Measurements from ENCODE around the gene POLR3B.
A peak's percentile ranks its signal among the peaks of the same experiment; 100 is the strongest.

The POLR3B gene

DNA sequence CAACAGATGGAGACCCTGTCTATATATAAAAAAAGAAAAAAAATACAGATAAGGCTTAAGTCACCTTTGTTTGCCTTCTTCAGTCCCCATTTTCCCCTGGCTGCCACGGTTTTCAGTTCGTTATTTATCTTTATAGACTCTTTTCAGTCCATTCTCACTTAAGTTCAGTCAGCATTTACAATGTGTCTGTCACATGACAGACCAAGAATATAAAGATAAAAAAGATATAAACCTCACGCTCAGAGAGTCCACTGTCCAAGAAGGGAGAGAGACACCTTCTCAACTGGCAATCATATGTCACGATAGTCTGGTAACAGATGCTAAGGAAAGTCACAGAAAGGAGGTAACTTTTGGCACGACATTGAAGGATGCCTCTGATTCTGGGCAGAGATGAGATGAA is 13.4 kb upstream of the POLR3B start:
- no peak overlapping the region for H3K27ac ChIP-seq
- TF ChIP-seq, protein P1, sequence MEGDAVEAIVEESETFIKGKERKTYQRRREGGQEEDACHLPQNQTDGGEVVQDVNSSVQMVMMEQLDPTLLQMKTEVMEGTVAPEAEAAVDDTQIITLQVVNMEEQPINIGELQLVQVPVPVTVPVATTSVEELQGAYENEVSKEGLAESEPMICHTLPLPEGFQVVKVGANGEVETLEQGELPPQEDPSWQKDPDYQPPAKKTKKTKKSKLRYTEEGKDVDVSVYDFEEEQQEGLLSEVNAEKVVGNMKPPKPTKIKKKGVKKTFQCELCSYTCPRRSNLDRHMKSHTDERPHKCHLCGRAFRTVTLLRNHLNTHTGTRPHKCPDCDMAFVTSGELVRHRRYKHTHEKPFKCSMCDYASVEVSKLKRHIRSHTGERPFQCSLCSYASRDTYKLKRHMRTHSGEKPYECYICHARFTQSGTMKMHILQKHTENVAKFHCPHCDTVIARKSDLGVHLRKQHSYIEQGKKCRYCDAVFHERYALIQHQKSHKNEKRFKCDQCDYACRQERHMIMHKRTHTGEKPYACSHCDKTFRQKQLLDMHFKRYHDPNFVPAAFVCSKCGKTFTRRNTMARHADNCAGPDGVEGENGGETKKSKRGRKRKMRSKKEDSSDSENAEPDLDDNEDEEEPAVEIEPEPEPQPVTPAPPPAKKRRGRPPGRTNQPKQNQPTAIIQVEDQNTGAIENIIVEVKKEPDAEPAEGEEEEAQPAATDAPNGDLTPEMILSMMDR (conservative IDR thresholded peaks at IDR 0.05) = no peak

GRCh38 chr12:106345746-106346145 is 11.8 kb upstream of the POLR3B start:
- H3K27ac ChIP-seq = no peak overlapping the region
- TF ChIP-seq, protein P1 (conservative IDR thresholded peaks at IDR 0.05) = peak; percentile 72

- TF ChIP-seq, protein P1 (conservative IDR thresholded peaks at IDR 0.05) = no peak
These were observed 9.1 kb upstream of the POLR3B start for GRCh38 chr12:106348411-106348810.

DNA sequence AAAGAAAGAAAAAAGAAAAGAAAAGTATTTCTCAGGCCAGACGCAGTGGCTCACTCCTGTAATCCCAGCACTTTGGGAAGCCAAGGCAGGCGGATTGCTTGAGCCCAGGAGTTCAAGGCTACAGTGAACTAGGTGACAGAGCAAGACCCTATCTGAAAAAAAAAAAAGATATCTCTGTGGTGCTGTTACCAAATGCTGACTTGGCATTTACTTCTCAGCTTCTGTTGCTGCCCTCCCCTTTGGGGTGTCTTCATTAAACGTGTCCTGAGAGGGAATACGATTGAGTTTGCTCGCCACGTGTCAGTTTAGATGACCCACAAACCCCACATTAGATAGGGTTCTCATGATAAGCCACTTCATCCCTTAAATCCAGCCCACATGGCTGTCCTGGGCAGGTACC is 4.4 kb upstream of the POLR3B start:
- H3K27ac ChIP-seq = no peak overlapping the region
- TF ChIP-seq, protein P1 (conservative IDR thresholded peaks at IDR 0.05) = no peak

More at GRCh38 chr12:106348411-106348810, 9.1 kb upstream of the POLR3B start:
- H3K27ac ChIP-seq = no peak overlapping the region

DNA sequence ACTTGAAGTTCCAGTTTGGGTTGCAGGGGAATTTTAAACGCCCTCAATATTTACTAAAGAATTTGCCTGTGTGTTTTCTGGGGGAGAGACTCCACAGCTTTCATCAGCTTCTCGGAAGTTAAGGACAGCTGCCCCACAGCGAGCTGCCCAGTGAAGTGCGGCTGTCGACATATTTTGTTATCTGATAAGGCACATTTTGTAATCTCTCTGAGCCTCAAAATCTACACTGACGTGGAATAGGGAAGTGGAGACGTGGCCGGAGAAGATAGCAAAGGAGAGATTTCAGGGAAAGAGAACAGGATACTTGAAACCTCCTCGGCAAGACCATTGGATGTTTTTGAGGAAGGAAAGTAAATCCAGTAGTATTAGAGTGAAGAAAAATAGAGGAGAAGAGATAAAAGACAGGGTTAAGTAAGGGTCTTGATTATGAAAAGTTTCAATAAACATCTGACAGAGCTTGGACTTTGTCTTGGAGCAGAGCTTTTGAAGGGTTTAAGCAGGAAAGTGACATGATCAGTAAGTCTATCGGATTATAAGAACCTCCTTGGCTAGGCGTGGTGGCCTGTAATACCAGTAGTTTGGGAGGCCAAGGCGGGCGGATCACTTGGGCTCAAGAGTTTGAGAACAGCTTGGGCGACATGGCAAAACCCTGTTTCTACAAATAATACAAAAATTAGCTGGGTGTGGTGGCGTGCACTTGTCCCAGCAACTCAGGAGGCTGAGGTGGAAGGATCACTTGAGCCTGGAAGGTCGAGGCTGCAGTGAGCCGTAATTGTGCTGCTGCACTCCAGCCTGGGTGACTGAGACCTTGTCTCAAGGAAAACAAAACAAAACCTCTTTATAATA is 1.1 kb downstream of the POLR3B start:
- H3K27ac ChIP-seq = peak overlapping the region; percentile 94
- TF ChIP-seq, protein P1 (conservative IDR thresholded peaks at IDR 0.05) = no peak

- peak overlapping the region; percentile 94; the same call in 1 of the 2 replicates for H3K27ac ChIP-seq
- TF ChIP-seq, protein P1 (conservative IDR thresholded peaks at IDR 0.05) = no peak
These were observed 2.3 kb downstream of the POLR3B start for GRCh38 chr12:106359646-106360399.

DNA sequence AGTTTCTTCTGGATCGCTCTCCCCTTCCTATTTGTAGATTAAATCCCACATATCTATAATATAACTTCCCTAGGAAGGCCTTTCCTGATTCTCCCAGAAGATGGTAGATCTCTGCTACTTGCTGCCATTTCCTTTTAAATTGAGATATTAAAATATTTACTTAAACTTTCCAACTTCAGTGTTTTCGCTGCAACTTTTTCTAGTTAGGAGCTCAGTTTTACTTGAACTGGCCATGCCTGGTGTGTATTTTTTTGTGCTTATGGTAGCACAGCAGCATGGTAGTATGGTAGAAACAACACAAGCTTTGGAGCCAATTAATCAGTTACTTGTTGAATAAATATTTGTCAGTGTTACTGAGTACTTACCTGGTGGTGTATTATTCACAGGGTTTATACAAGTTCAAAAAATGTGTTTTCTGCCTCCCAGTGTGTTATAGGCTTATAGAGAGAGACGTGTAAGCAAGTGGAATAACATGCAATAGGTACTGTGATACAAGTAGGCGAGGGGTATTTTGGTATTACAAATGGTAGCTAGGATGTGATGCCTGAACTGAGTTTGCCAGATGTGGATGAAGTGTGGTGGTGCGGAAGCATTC is 2.9 kb downstream of the POLR3B start:
- TF ChIP-seq, protein P1 (conservative IDR thresholded peaks at IDR 0.05) = no peak
- no peak overlapping the region for H3K27ac ChIP-seq
